Stimulated activated CD4-positive, alpha-beta T cell treated with anti-CD3 and anti-CD28 coated beads, Interleukin-1b, Interleukin-23, amount 100 ng/mL, for 1 hour (primary cell): ENCODE data around the gene HTD2.
"Not testable (repeated sequence)": the region's sequence is repeated elsewhere in the genome, so short reads cannot be mapped to it uniquely, and the experiment has no call there.

Source experiments
- DNase-seq, 2 donors: peaks; one replicate each; pipeline ENCODE4 v3.0.0-alpha.2; 2020; ENCODE audit warnings: low read depth in 2 of 2

HTD2 gene

GRCh38 chr3:58332575-58333188 lies 26.4 kb downstream of the HTD2 start, which contains the start of gene PXK:
PXK (plus strand) TSS chr3:58332892; CDS start chr3:58332989, 97 bp downstream.
- peak; percentile 39 to 67 for DNase-seq

- no peak for DNase-seq
Measured at GRCh38 chr3:58333206-58334012, 27.1 kb downstream of the HTD2 start.

- no peak for DNase-seq
Measured at GRCh38 chr3:58334013-58334321, 27.6 kb downstream of the HTD2 start.

- no peak for DNase-seq
Measured at GRCh38 chr3:58334506-58334884, 28.2 kb downstream of the HTD2 start.

- no peak for DNase-seq
Measured at GRCh38 chr3:58335652-58335947, 29.3 kb downstream of the HTD2 start.

GRCh38 chr3:58336135-58336882 lies 30.0 kb downstream of the HTD2 start:
- no peak for DNase-seq

- no peak for DNase-seq
Measured at GRCh38 chr3:58337190-58337589, 30.9 kb downstream of the HTD2 start.

- not testable (repeated sequence) for DNase-seq
Measured at GRCh38 chr3:58339146-58339545, 32.8 kb downstream of the HTD2 start.

- no peak for DNase-seq
Measured at GRCh38 chr3:58340594-58341244, 34.4 kb downstream of the HTD2 start.

GRCh38 chr3:58341376-58341775 lies 35.1 kb downstream of the HTD2 start:
- no peak for DNase-seq

- DNase-seq, result no peak
Measured at GRCh38 chr3:58342676-58343075, 36.4 kb downstream of the HTD2 start.

- no peak for DNase-seq
Measured at GRCh38 chr3:58345457-58345856, 39.1 kb downstream of the HTD2 start.

GRCh38 chr3:58346368-58346767 lies 40.0 kb downstream of the HTD2 start:
- DNase-seq, result no peak

GRCh38 chr3:58347984-58348383 lies 41.7 kb downstream of the HTD2 start:
- no peak for DNase-seq

- DNase-seq, result no peak
Measured at GRCh38 chr3:58349792-58350626, 43.7 kb downstream of the HTD2 start.

GRCh38 chr3:58350627-58351013 lies 44.3 kb downstream of the HTD2 start:
- DNase-seq, result no peak

- DNase-seq, result no peak
Measured at GRCh38 chr3:58351920-58352319, 45.6 kb downstream of the HTD2 start.

GRCh38 chr3:58352626-58353025 lies 46.3 kb downstream of the HTD2 start:
- no peak for DNase-seq

GRCh38 chr3:58353722-58354553 lies 47.6 kb downstream of the HTD2 start:
- no peak for DNase-seq

GRCh38 chr3:58355179-58355578 lies 48.9 kb downstream of the HTD2 start:
- DNase-seq, result no peak

GRCh38 chr3:58356054-58356453 lies 49.7 kb downstream of the HTD2 start:
- no peak for DNase-seq
